22Rv1 (cell line): ENCODE measurements around the gene HECW1.

Experiments used
- ZFX ChIP-seq: fragments of 450-650 bp; IDR thresholded peaks from 2 replicates; pipeline ENCODE4 v1.6.1; 2017; ENCODE audit warnings: antibody characterized with exemption, borderline replicate concordance
- TF ChIP-seq, protein P1 (sequence below): fragments of 450-650 bp; IDR thresholded peaks from 2 replicates; pipeline ENCODE4 v1.5.1; 2017; ENCODE audit warnings: mild to moderate bottlenecking

DNA sequence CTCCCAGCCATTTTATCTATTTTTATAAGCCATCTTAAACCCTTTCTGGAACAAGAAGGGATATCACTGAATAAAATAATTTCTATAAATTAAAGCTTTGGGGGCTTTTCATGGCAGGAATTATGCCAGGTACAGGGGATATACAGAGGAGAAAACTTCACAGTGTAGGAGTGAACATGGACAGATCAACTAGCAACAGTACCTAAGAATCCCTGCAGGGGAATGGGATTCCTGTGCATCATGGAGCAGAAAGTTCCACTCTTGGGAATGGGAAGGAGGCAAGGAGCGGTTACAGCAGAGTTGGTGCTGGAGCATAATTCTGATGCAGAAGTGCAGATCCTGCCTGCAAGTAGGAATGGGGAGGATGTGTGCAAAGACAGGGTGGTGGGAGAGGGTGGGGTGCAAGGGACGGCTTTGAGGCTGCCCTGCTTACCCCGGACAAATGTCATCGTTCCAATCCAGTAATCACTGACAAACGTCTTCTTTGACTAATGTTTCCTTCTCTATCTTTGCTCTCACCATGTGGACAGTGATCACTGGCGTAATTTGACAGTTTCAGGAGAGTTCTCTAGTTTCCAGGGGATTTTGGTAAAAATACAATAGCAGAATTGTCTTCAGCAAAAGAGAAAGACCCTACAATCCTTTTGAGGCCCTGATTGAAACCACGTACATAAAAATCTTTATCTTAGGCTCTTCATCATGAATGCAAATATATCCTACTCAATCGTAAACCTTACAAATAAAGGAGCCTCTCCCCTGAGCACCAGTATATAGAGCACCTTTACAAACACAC is 196.7 kb downstream of the HECW1 start:
- TF ChIP-seq, protein P1, sequence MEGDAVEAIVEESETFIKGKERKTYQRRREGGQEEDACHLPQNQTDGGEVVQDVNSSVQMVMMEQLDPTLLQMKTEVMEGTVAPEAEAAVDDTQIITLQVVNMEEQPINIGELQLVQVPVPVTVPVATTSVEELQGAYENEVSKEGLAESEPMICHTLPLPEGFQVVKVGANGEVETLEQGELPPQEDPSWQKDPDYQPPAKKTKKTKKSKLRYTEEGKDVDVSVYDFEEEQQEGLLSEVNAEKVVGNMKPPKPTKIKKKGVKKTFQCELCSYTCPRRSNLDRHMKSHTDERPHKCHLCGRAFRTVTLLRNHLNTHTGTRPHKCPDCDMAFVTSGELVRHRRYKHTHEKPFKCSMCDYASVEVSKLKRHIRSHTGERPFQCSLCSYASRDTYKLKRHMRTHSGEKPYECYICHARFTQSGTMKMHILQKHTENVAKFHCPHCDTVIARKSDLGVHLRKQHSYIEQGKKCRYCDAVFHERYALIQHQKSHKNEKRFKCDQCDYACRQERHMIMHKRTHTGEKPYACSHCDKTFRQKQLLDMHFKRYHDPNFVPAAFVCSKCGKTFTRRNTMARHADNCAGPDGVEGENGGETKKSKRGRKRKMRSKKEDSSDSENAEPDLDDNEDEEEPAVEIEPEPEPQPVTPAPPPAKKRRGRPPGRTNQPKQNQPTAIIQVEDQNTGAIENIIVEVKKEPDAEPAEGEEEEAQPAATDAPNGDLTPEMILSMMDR: no peak
- no peak for TF ChIP-seq ZFX
